ENCODE results near the gene CCDC3. TPM values are rescaled to one million over a fixed set of nuclear protein-coding genes. Genes with fewer than 3 reads are reported as not detected.

The CCDC3 gene
- total RNA-seq, 1 donor from 2014 or later, result 51.0 TPM

- DNase-seq (ENCODE audit: low read depth), result no peak
Observed at GRCh38 chr10:12925845-12926244, 75.7 kb downstream of the CCDC3 start.

DNA sequence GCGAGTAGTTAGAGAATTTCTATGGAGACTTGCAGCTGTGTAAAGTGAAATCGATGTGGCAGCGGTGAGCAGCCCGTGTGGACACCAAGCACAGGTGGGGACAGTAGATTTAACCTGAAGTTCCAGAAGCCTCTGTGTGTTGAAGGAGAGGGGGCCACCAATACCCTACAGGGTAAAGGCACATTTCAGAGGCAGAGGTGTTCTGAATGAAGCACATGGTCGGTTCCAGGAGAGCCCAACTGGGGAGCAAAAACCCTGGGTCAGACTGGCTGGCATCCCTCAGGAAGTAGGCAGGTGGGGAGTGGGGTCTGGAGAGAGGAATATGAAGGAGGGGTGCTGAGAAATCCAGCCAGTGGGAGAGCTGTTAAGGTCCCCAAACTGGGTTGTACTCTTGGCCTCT, 76.6 kb downstream of the CCDC3 start:
- DNase-seq (ENCODE audit: low read depth), result no peak

GRCh38 chr10:12922117-12922900, 79.2 kb downstream of the CCDC3 start:
- no peak for DNase-seq (ENCODE audit: low read depth)

GRCh38 chr10:12921163-12921562, 80.3 kb downstream of the CCDC3 start:
- no peak for DNase-seq (ENCODE audit: low read depth)

DNA sequence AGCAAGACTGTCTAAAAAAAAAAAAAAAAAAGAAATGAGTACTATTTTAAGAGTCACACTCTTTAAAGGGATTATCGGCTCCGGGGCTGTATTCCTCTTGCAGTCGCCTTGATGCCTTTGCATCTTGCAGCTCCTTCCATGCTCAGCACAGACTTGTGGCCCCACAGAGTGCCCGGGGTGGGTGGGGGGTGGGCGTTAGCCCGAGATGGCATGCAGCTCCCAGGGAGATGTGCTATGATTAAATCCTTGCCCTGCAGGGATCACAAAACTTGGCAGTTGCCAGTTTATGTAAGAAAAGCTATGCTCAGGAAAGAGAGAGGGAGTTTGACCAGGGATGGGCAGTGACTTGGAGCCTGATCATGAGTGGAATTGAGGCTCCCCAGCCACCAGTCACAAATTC, 81.9 kb downstream of the CCDC3 start:
- DNase-seq (ENCODE audit: low read depth), result no peak

DNA sequence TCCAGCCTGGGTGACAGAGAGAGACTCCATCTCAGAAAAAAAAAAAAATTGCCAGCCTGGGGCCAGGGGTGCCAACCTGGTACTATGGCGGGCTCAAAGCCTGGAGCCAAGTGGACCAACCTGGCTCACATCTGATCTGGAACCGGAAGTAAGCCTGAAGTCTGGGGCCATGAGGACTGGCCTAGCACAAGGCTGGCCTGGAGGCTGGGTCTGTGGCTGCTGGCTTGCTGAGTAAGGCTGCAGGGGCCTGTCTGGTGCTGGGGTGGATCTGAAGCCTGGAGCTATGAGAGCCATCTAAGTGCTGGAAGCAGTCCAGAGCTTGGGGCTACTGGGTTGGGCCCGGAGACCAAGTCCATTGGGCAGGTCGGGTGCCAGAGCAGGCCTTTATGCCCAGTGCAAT, 84.9 kb downstream of the CCDC3 start:
- no peak for DNase-seq (ENCODE audit: low read depth)

DNA sequence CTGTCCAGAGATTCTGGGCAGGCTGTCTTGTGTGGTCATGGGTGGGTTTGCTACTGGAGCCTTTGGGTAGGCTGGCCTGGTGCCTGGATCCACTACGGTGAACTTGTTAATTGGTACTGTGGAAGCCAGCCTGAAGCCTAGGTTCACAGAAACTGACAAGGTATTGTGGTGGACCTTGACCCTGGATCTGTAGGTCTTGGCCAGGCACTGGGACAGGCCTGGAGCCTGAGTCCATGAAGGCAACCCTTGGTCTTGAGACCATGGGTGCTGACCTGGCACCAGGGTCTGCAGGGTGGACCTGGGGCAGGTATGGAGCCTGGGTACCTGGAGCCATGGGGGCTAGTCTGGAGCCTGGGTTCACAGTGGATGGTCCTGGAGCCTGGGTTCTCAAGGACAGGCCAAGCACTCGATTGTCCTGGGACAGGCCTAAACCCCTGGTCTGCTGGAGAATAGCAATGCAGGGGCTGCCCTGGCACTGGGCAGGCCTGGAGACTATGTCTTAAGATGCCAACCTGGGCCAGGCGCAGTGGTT, 85.8 kb downstream of the CCDC3 start:
- DNase-seq (ENCODE audit: low read depth), result no peak

DNA sequence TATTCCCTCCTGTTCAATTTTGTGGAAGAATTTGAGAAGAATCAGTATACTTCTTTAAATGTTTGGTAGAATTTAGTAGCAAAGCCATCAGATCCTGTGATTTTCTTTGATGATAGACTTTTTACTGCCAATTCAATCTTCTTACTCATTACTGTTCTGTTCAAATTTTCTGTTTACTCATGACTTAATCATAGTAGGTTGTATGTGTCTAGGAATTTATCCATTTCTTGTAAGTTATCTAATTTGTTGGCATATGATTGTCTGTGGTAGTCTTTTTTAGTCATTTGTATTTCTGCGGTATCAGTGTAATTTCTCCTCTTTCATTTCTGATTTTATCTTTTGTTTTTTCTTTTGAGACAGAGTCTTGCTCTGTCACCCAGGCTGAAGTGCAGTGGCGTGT, 87.4 kb downstream of the CCDC3 start:
- no peak for DNase-seq (ENCODE audit: low read depth)

GRCh38 chr10:12911795-12912194, 89.7 kb downstream of the CCDC3 start:
- no peak for DNase-seq (ENCODE audit: low read depth)

DNA sequence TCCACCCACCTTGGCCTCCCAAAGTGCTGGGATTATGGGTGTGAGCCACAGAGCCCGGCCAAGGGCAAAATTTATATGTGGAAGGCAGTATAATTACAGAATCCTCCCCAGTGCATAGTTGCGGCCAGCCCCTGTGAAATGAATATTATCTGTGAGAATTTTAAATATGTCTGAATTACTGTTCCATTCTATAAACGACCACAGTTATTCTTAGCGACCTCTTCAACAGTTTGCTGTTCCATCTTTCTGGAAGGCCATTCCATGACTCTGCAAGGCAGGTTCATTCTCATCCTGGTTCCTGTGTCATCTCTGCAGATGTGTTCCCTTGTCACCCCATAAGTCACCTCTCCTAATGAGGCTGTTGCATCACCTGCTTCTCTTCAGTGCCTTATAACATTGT, 90.7 kb downstream of the CCDC3 start:
- no peak for DNase-seq (ENCODE audit: low read depth)

DNA sequence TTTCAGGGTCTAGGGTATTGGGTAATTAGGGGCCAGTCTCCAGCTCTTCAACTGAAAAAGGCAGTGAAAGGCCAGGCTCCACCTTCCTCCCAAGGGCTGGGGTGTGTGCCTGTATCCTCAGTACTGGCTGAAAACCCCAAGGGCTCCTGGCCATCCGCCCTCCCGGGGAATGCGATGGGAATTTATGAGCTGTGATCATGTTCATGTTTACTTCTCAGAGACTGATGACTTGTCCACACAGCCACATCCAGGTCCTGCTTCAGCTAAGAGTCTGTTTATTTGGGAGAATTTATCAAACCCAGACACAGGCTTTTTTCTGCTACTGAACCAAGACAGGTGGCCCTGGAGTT, 91.7 kb downstream of the CCDC3 start:
- DNase-seq (ENCODE audit: low read depth), result peak; percentile 37

DNA sequence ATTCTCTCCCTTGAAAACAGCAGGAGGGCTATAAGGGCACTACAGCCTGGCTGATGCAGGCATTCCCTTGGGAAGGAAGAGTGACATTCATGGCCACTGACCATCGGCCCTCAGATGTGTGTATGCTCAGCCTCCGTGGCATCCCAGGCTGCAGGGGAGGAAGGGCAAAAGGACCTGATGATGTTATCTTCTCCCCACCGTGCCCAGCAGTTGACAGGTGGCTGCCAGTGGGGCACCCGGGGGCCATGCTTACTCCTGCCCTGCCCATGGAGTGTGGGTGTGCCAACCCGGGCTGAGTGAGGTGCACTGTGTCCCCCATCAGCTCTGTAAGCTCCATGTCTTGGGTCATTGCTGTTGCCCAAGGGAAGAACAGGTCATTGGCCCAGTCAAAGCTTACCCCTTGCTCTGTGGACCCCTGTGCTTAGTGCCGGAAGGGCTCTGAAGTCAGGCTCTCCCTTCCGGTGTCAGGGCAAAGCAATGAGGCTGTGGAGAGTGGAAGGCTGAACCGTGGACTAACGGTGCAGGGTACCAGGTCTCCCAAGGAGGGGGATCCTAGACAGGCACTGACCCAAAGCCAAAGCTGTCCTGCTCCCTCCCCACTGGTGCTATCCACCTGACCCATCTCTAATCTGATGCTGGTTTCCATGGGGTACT, 92.2 kb downstream of the CCDC3 start:
- no peak for DNase-seq (ENCODE audit: low read depth)

- DNase-seq (ENCODE audit: low read depth), result no peak
Observed at GRCh38 chr10:12908773-12909172, 92.7 kb downstream of the CCDC3 start.

GRCh38 chr10:12907656-12908055, 93.9 kb downstream of the CCDC3 start:
- peak; percentile 28 for DNase-seq (ENCODE audit: low read depth)

- DNase-seq (ENCODE audit: low read depth), result no peak
Observed at GRCh38 chr10:12906051-12906541, 95.4 kb downstream of the CCDC3 start.

DNA sequence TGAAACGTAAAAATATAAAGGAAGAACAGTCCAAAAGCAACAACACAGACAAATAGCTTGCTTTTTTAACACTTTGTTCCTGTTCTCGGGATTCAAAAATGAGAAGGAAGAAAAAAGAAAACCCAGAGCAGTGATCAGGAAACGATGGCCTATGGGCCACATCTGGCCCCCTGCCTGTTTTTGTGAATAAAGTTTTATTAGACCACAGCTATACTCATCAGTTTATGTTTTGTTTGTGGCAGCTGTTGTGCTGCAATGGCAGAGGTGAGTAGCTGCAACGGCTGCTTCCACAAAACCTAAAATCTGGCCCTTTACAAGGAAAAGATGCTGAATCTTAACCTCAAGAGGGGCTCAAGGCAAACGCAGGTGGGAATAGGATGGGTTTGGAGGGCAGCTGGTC, 96.4 kb downstream of the CCDC3 start:
- no peak for DNase-seq (ENCODE audit: low read depth)

- DNase-seq (ENCODE audit: low read depth), result no peak
Observed at GRCh38 chr10:12902851-12903358, 98.6 kb downstream of the CCDC3 start.

DNA sequence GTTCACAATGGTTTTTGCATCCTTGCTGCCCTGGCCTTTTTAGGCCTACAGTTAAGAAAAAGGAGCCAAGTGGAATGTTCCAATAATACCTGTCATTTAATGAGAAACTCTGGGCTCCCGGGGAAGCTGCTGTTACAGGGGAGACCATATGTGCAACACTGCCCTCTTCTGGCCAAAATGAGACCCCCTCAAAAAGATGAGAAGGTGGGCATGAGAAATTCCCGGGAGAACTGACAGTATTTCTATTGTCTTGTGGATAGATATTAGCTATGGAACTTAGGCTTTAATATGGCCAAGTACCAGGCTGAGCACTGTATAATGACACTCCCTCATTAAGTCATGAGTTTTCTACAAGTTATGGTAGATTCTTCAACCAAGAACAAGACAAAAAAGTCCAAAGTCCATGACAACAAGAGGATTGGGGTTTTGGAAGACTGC, 99.4 kb downstream of the CCDC3 start:
- peak; percentile 65 for DNase-seq (ENCODE audit: low read depth)

DNA sequence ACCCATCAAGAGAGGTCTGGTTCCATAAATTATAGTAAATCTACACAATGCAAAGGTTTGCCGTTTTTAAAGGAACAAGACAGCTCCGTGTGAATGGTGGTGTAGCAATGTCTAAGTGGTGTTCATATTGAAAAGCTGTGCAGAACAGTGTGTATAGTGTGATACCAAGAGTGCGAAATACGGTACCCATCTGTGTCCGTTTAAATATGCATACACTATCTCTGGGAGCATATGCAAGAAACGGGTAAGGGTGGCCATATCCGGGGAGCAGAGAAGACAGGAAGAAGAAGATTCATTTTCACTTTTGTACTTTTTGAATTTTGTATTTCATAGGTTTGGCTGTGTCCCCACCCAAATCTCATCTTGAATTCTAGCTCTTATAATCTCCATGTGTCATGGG, 102.0 kb downstream of the CCDC3 start:
- no peak for DNase-seq (ENCODE audit: low read depth)

GRCh38 chr10:12898271-12898670, 103.2 kb downstream of the CCDC3 start:
- DNase-seq (ENCODE audit: low read depth), result no peak

DNA sequence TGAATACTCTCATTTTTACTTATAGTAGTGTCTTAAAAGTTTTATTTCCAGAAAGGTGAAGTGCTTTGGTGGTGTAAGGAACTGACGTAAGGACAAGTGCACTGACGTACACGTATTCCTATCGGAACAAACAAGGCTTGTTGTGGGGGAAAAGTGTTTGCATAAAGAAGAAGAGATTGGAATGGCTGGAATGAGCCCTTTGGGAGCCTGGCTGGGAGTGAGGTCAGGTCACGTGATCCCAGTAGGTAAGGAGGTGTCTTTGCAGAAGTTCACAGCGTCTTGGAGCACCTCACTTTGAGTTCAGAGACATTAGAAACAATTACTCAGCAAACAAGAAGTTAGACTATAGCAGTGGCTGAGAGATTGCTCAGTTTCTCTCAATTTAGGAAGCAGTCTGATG, 104.2 kb downstream of the CCDC3 start:
- no peak for DNase-seq (ENCODE audit: low read depth)

DNA sequence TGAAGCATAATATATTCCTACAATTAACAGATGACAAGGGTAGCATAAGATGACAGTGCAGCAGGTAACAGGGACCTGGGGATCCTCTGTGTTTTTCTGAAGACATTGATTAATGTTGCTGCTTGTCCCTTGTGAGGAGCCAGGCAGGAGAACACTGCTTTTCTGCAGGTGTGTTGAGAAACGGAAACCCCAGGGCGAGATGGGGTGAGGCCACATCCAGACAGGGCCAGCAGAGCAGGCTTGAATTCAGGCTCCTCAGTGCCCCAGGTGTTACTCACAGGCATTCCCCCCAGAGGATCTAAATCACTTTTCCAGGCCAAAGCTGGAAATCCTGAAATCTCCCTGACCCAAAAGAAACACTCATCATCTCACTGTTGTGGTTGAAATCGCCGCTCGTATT, 105.3 kb downstream of the CCDC3 start:
- no peak for DNase-seq (ENCODE audit: low read depth)
